GM19372 (cell line): ENCODE results near the gene CAMK1D.
"Not testable (repeated sequence)": the region's sequence is repeated elsewhere in the genome, so short reads cannot be mapped to it uniquely, and the experiment has no call there.

Experiments used
- ATAC-seq: cut with Tn5 transposase; IDR thresholded peaks from one replicate; pipeline ENCODE4 v1.9.1; 2021; ENCODE audit warnings: mild to moderate bottlenecking, low read depth, moderate library complexity; ENCODE audit not compliant: unreplicated experiment

The CAMK1D gene

DNA sequence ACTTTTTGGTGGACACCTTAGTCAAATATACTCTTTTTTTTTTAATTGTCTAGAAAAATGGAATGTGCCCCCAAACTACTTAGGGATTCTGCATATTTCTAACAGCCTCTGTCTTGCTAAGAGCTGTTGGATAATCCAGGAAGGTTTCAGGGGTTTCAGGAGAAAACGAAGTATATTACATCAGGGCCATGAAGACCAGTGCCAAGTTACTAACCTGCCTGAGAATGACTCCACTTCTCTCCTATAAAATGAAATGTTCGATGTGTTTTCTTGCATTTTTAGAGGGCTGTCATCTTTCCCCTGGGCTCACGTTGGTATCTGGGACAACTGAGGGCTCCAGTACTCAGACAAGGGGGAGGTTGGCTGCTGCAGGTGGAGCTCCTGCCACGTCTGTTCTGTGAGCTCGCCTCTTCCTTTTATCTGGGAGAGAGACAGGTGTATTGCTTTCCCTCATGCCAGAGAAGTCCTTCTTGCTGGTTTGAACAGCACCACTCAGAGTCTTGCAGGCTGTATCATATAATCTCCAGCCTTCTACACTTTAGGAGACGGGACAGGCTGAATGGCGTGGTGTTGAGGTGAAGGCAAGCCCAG lies 71.3 kb downstream of the CAMK1D start:
- no peak for ATAC-seq

- ATAC-seq: no peak
These were observed 72.8 kb downstream of the CAMK1D start for GRCh38 chr10:12422189-12422588.

GRCh38 chr10:12423896-12424295 lies 74.5 kb downstream of the CAMK1D start:
- no peak for ATAC-seq

GRCh38 chr10:12427276-12427675 lies 77.9 kb downstream of the CAMK1D start:
- no peak for ATAC-seq

DNA sequence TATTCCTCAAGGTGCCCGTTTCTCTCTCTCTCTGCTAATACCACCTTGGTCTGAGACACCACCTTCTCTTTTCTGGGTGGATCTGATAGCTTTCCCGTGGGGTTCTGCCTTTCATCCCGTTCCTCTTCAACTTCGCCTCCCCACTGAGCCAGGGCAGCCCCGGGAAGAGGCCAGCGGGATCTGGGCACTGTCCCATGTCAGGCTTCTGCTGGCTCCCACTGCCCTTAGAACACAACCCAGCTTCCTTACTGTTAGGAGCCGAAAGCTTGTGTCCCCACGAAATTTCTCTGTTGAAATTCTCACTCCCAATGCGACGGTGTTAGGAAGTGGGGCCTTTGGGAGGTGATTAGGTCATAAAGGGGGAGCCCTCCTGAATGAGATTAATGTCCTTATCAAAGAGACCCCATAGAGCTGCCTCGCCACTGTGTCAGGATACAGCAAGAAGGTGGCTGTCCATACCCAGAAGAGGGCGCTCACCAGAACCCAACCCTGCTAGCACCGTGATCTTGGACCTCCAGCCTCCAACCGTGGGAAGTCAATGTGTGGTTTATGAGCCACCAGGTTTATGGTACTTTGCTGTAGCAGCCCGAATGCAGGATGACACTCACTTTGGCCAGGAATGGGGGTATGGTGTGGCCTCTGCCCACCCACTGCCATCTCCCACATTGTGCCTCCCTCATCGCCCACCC lies 79.2 kb downstream of the CAMK1D start:
- ATAC-seq: no peak

GRCh38 chr10:12430406-12430982 lies 81.1 kb downstream of the CAMK1D start:
- ATAC-seq: no peak

DNA sequence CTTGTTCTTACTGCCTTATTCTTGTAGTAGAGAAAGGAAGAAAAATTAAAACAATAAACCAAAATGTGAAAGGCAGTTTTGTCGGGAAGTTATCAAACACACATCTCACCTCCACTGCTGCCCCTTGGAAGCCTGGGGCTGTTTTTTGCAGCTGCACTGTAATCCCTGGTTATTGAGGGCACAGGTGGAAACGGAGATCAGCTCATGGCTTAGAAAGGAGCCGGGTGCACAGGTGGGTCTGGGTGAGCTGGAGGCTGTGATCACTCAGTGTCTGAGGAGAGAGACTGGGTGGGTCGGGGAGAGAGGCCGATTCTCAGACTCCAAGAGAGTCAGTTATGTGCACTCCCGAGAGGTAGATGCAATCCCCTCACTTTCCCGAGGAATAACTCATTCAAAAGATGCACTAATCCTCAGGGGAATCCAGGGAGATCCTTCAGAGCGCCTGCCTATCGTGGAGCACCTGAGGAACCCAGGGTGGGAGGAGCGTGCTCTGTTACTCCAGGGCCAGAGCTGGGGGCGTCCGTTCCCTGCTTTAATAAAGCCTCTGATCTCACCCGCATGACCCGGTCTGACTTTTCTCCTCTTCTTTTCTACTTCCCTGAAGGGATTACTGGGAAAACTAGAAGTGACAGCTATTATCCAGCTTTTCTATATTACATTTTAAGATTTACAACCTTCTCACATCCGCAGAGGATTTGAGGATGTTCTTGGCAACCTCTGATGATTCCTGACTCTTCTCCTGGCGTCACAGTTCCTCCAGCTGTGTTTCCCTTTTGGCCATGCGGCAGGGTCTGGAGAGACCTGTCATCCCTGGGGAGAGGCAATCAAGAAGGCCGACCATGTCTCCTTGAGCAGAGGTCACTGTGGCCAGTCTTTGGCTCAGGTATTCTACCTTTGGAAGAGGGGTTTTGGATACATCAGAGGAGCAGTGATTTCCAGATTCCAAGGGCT lies 82.1 kb downstream of the CAMK1D start:
- no peak for ATAC-seq

DNA sequence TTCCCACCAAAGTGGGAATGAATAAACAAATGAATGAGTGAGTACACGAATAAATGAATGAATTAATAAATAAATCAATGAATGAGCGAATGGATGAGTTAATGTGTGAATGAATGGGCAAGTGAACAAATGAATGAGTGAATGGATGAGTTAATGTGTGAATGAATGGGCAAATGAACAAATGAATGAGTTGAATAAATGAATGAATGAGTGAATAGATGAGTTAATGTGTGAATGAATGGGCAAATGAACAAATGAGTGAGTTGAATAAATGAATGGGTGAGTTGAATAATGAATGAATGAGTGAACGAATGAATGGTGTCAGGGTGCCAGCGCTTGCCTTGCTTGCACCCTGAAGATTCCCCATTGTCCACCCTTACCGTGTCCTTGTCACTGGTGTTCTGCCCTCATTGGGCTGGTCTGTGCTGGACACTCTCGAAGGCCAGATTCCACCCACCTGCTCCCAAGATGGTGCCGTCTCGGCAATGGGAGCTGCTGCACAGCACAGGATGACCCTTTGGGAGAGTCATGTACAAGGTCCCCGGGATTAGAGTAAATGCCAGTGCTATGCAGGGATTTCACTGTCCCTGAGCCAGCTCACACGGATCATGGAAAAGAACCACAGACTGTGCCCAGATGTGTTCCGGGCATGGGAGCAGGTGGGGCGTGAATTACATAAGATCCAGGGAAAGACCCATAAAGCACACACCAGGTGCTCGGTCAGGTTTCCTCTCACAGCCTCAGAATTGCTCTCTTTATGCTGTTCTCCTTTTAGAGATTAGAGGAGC lies 83.2 kb downstream of the CAMK1D start:
- ATAC-seq: no peak

- no peak for ATAC-seq
These were observed 84.9 kb downstream of the CAMK1D start for GRCh38 chr10:12434277-12434676.

GRCh38 chr10:12434677-12435076 lies 85.3 kb downstream of the CAMK1D start:
- not testable (repeated sequence) for ATAC-seq

DNA sequence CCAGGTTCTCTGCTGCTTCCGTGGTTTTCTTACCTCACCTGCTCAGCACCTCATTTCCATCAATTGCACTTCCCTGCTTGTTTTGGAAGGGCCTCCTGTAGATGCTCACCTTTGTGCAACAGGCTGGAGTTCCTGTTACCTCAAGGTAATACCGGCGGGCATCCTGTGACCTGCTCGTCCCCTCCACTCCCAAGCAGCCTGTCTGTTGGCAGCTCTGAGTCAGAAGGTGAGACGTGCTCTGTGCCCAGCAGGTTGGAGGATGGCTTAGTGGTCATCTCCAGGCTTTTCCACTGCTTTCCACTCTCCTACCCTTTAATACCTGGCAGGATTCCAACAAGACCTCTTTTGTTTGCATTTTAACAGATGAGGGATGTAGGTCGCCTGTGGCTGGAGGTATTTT lies 86.0 kb downstream of the CAMK1D start:
- ATAC-seq: no peak

- ATAC-seq: no peak
These were observed 89.8 kb downstream of the CAMK1D start for GRCh38 chr10:12438919-12439692.

DNA sequence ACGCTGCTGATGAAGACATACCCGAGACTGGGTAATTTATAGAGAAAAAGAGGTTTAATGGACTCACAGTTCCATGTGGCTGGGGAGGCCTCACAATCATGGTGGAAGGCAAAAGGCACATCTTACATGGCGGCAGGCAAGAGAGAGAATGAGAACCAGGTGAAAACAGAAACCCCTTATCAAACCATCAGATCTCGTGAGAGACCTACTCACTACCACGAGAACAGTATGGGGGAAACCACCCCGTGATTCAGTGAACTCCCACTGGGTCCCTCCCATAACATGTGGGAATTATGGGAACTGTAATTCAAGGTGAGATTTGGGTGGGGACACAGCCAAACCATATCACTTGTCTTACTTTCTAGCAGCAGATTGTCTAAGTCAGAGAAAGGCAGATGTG lies 90.4 kb downstream of the CAMK1D start:
- ATAC-seq: not testable (repeated sequence)

DNA sequence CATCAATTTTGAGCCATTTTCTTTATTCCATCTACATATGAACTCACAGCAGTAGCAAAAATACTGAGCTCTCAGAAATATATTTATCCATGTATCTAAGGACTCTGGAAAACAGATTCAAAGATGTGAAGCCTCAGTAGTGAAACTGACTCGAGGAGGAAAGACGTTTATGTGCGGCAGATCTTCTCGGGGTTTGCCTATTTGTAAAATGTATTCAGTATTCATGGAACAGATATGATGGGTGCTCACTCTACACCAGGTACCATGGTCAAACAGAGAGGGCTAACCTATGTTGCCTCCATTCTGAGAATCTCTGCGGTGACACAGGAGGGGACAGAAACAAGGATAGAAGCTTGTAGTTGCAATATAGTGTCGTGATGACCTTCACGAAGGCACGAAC lies 93.7 kb downstream of the CAMK1D start:
- ATAC-seq: no peak

DNA sequence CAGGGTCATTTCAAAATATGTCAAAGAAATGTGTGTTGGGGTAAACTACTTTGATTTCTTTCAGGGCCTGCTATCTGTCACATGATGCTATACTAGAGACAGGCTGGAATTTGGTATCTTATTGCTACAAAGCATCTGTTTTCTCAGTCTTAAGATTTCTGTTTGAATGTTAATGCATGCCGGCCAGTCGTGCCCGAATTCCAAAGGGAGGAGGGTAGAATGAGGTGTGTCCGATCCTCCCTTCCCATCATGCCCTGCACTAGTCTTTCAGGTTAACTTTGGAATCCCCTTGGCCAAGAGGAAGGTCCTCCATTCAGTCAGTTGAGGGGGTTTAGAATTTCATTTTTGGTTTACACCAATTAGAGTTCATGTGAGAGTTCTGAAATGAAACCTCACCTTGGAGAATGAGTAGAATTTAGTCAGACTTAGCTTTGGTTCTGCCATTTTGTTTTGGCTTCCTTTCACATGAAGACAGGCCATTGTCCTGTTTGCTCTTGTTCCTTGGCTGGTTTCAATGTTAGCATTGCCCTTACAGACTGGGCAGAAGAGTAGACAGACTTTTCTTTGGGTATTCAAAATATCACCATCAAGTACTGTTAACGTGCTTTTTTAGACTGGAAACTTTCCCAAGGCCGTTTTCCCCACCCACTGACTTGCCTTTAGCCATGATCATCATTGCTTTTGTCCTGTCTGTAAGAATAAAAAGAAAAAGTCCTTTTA lies 95.8 kb downstream of the CAMK1D start:
- no peak for ATAC-seq

DNA sequence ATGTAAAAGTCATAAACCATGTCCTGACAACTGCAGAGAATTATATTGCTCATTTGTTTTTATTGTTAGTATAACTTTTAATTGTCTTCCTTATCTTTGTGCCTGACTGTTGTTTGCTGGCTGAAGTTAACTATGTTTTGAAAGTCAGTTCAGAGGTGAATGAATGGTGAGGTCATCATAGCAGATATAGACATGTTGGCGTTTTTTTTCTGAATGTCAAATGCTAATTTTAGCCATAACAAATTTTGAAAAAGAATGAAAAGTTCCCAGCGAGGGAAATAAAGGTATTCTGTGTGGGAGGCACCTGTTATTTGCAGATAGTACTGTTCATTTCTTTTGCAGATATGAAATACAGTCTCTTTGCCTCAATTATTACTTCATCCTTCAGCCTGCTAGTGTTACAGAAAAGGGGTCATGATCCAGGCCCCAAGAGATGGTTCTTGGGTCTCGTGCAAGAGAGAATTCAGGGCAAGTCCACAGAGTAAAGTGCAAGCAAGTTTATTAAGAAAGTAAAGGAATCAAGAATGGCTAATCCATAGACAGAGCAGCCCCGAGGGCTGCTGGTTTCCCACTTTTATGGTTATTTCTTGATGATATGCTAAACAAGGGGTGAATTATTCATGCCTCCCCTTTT lies 96.5 kb downstream of the CAMK1D start:
- ATAC-seq: no peak

DNA sequence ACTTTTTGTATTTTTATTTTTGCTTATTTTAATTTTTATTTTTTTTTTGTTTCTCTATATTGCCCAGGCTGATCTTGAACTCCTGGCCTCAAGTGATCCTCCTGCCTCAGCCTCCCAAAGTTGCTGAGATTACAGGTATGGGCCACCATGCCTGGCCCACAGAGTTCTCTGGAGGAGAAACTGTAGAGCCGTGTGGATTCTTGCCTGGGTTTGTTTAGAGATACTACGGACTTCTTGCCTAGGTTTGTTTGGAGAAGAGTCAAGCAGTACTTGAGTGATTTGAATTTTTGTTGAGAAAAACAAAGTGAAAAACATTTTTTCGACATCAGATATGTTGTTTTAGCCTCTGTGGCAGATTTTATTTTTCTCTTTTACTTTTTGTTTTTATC lies 99.0 kb downstream of the CAMK1D start:
- no peak for ATAC-seq

DNA sequence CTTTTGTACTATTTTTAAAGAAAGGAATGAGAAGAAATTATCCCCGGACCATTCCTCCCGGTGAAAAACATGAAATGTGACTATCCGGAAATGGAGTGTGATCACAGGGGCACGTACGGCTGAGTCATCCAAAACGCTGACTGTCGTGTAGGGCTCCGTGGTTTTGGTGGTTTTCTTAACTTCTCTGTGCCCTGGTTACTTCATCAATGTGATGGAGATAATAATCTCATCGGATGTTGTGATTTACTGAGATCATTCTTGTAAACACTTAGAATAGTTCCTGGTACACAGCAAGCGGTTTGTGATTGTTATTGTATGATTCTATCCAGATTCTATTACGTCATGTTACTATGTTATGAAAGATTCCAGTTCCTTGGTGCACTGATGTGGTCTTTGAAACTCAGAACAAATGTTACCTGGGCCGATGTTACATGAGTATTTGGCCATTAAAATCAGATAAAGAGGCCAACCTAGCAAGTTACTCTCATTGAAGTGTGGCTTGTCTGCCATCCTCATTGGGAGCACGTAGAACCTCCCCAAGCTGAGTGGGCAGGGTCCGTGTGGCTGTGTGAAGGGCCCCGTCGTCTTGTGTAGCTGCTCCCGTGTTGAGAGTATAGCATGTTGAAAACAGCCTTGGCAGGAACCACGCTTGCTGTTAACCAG lies 99.5 kb downstream of the CAMK1D start:
- no peak for ATAC-seq
